Vagina (tissue), 2 donors: ENCODE results near the gene LHX6.

Experiments
- POLR2AphosphoS5 ChIP-seq, 2 donors: sonication (generic); formaldehyde crosslinking; IDR thresholded peaks; one replicate each; pipeline ENCODE4 v1.9.0; 2017; ENCODE audit warnings: antibody characterized with exemption in 2 of 2, mild to moderate bottlenecking in 2 of 2, low read depth in 1 of 2; ENCODE audit not compliant: insufficient read depth in 1 of 2
- TF ChIP-seq, protein P1 (sequence below), 3 experiments: fragments of 450-650 bp in 2 of 3; fragments of 200-600 bp in 1 of 3; sonication (generic) in 1 of 3; IDR thresholded peaks; one replicate each; pipeline ENCODE4 v1.5.1; 2017 to 2019; ENCODE audit warnings: antibody characterized with exemption in 3 of 3, mild to moderate bottlenecking in 2 of 3, moderate library complexity in 2 of 3

DNA sequence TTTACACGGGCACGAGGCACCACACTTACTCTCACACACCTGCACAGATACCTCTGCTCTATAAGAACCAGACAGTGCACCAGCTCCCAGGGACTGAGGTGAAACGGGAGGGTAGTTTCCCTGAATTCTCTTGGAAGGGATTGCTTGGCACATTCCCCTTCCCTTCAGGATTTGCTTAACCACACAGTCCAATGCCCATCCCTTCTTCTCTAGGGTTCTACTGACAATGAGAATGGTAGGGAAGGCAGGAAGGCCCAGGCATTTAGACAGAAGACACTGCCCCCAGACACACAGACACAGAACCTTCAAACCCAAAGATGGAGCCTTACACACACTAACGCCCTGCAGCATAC, 704 bp upstream of the LHX6 start:
- TF ChIP-seq, protein P1, sequence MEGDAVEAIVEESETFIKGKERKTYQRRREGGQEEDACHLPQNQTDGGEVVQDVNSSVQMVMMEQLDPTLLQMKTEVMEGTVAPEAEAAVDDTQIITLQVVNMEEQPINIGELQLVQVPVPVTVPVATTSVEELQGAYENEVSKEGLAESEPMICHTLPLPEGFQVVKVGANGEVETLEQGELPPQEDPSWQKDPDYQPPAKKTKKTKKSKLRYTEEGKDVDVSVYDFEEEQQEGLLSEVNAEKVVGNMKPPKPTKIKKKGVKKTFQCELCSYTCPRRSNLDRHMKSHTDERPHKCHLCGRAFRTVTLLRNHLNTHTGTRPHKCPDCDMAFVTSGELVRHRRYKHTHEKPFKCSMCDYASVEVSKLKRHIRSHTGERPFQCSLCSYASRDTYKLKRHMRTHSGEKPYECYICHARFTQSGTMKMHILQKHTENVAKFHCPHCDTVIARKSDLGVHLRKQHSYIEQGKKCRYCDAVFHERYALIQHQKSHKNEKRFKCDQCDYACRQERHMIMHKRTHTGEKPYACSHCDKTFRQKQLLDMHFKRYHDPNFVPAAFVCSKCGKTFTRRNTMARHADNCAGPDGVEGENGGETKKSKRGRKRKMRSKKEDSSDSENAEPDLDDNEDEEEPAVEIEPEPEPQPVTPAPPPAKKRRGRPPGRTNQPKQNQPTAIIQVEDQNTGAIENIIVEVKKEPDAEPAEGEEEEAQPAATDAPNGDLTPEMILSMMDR (IDR thresholded peaks at IDR 0.05): no peak
- no peak for TF ChIP-seq POLR2AphosphoS5 (IDR thresholded peaks at IDR 0.05; ENCODE audit: insufficient read depth in 1 of 2, low read depth in 1 of 2)
